HepG2 (cell line): ENCODE results near the gene CCDC142. TPM values are rescaled to one million over a fixed set of nuclear protein-coding genes. Genes with fewer than 3 reads are reported as not detected.

ENCODE experiments used
- ATAC-seq: fragments of 200-7000 bp; cut with Tn5 transposase; 3 replicates; pipeline ENCODE4 v1.9.1; 2020; ENCODE audit warnings: mild to moderate bottlenecking, moderate library complexity
- BruUV-seq: library from RNA; stranded (reverse); fragments of 400-500 nt; replicated peaks from 2 replicates; lab custom pipeline; 2021; lab: Mats Ljungman, UMichigan
- CTCF ChIA-PET: fragments of 300-600 bp; formaldehyde crosslinking; extraction: SDS; loops from one replicate; lab custom pipeline; 2021; ENCODE audit warnings: low total read pairs, inconsistent platforms, low intra/inter-chr PET ratio; lab: Yijun Ruan, JAX
- POLR2A ChIA-PET: fragments of 350-600 bp; sonication (Branson Sonifier 250); formaldehyde crosslinking; loops from one replicate; lab custom pipeline; 2020; ENCODE audit warnings: antibody characterized with exemption, inconsistent platforms; lab: Yijun Ruan, JAX
- DNase-seq: peaks from one replicate; pipeline ENCODE4 v3.0.0-alpha.2; 2015; ENCODE audit warnings: low spot score
- FAIRE-seq: peaks from 3 replicates; lab custom pipeline; 2011; peaks lifted over from hg19 to GRCh38; lab: Jason Lieb, UNC
- H2AFZ ChIP-seq: one replicate; pipeline ENCODE4 v1.6.1; 2011; ENCODE audit warnings: low read length, inconsistent platforms
- H3K27ac ChIP-seq: fragments of 300-600 bp; 3 replicates; pipeline ENCODE4 v1.8.0; 2011; ENCODE audit warnings: mixed run types, mild to moderate bottlenecking, mixed read lengths, low read length, inconsistent platforms; ENCODE audit not compliant: insufficient read depth; ENCODE audit errors: extremely low read length
- H3K27me3 ChIP-seq, 2 experiments: fragments of 200-600 bp in 1 of 2; 2 replicates in 1 of 2; 3 replicates in 1 of 2; pipeline versions ENCODE4 v1.6.0 to v1.8.0; 2011; ENCODE audit warnings: low read length in 2 of 2, mild to moderate bottlenecking in 2 of 2, moderate library complexity in 2 of 2, inconsistent platforms in 1 of 2; ENCODE audit not compliant: insufficient read depth in 2 of 2, control insufficient read depth in 1 of 2
- H3K36me3 ChIP-seq, 2 experiments: fragments of 200-600 bp in 1 of 2; replicated peaks in 1 of 2; 2 replicates in 1 of 2; 3 replicates in 1 of 2; pipeline versions ENCODE4 v1.5.1 to v1.8.0; 2011; ENCODE audit warnings: low read length in 2 of 2, inconsistent platforms in 1 of 2; ENCODE audit not compliant: insufficient read depth in 2 of 2, control insufficient read depth in 1 of 2
- H3K4me1 ChIP-seq: 2 replicates; pipeline ENCODE4 v1.5.1; 2012; ENCODE audit warnings: low read length, inconsistent platforms; ENCODE audit not compliant: insufficient read depth
- H3K4me2 ChIP-seq: 2 replicates; pipeline ENCODE4 v1.6.0; 2011; ENCODE audit warnings: low read depth, low read length, inconsistent platforms
- H3K4me3 ChIP-seq, 3 experiments: fragments of 200-600 bp in 1 of 3; sonication (generic), shearing (Covaris generic) in 1 of 3; replicated peaks in 1 of 3; 2 replicates each; pipeline ENCODE4 v1.5.1; 2011 to 2016; ENCODE audit warnings: low read length in 3 of 3, inconsistent platforms in 2 of 3, low read depth in 2 of 3, mild to moderate bottlenecking in 2 of 3, control low read depth in 1 of 3, mixed read lengths in 1 of 3; ENCODE audit not compliant: insufficient read depth in 1 of 3
- H3K79me2 ChIP-seq: one replicate; pipeline ENCODE4 v1.6.1; 2011; ENCODE audit warnings: low read length, inconsistent platforms; ENCODE audit not compliant: insufficient read depth
- H3K9ac ChIP-seq: 2 replicates; pipeline ENCODE4 v1.6.0; 2011; ENCODE audit warnings: mild to moderate bottlenecking, low read depth, low read length, inconsistent platforms; ENCODE audit not compliant: insufficient read depth
- H3K9me3 ChIP-seq: 2 replicates; pipeline ENCODE4 v1.5.1; 2012; ENCODE audit warnings: mild to moderate bottlenecking, low read length
- H4K20me1 ChIP-seq: 2 replicates; pipeline ENCODE4 v1.6.0; 2011; ENCODE audit warnings: inconsistent platforms, mild to moderate bottlenecking, low read length, moderate library complexity; ENCODE audit not compliant: insufficient read depth
- ARNTL ChIP-seq: sonication (generic); formaldehyde crosslinking; IDR thresholded peaks from 2 replicates; pipeline ENCODE4 v1.4.0; 2020; ENCODE audit warnings: mild to moderate bottlenecking, missing genetic modification reagents
- BCL6 ChIP-seq: IDR thresholded peaks from 2 replicates; pipeline ENCODE4 v1.6.1; 2016; ENCODE audit warnings: missing genetic modification reagents, missing compliant biosample characterization
- CREB3 ChIP-seq: sonication (generic); formaldehyde crosslinking; IDR thresholded peaks from 2 replicates; pipeline ENCODE4 v1.5.0; 2020; ENCODE audit warnings: missing genetic modification reagents
- DMAP1 ChIP-seq: IDR thresholded peaks from 2 replicates; pipeline ENCODE4 v1.6.1; 2016
- FOXP4 ChIP-seq: sonication (generic); formaldehyde crosslinking; IDR thresholded peaks from 2 replicates; pipeline ENCODE4 v1.4.0; 2020; ENCODE audit warnings: missing genetic modification reagents
- HHEX ChIP-seq: IDR thresholded peaks from 2 replicates; pipeline ENCODE4 v1.6.1; 2016; ENCODE audit warnings: control low read depth
- KLF16 ChIP-seq, 2 experiments: sonication (generic) in 1 of 2; formaldehyde crosslinking in 1 of 2; IDR thresholded peaks; 2 replicates each; pipeline versions ENCODE4 v1.6.1 to v1.8.0; 2016 to 2023; ENCODE audit warnings: missing genetic modification reagents in 2 of 2, missing compliant biosample characterization in 1 of 2
- MAF1 ChIP-seq: sonication (generic); formaldehyde crosslinking; IDR thresholded peaks from 2 replicates; pipeline ENCODE4 v1.5.0; 2020; ENCODE audit warnings: missing genetic modification reagents, borderline replicate concordance
- NRL ChIP-seq: sonication (generic); formaldehyde crosslinking; IDR thresholded peaks from 2 replicates; pipeline ENCODE4 v1.5.0; 2020; ENCODE audit warnings: missing genetic modification reagents, mild to moderate bottlenecking, moderate library complexity, borderline replicate concordance
- POLR2A ChIP-seq, 2 experiments: IDR thresholded peaks; 2 replicates each; pipeline ENCODE4 v1.6.1; 2011; ENCODE audit warnings: low read depth in 2 of 2, low read length in 2 of 2, mild to moderate bottlenecking in 1 of 2, moderate library complexity in 1 of 2; ENCODE audit not compliant: insufficient read depth in 1 of 2
- RAD21 ChIP-seq: fragments of 450-650 bp; formaldehyde crosslinking; IDR thresholded peaks from 2 replicates; pipeline ENCODE4 v1.5.0; 2020; ENCODE audit warnings: mild to moderate bottlenecking
- SKI ChIP-seq: fragments of 450-650 bp; IDR thresholded peaks from one replicate; pipeline ENCODE4 v1.6.1; 2018; ENCODE audit warnings: mild to moderate bottlenecking; ENCODE audit not compliant: partially characterized antibody
- SSRP1 ChIP-seq: IDR thresholded peaks from 2 replicates; pipeline ENCODE4 v1.6.1; 2016; ENCODE audit warnings: control low read depth
- STAT6 ChIP-seq: sonication (generic); formaldehyde crosslinking; IDR thresholded peaks from 2 replicates; pipeline ENCODE4 v1.4.0; 2020; ENCODE audit warnings: missing genetic modification reagents, mild to moderate bottlenecking, borderline replicate concordance
- THRA ChIP-seq: sonication (generic); formaldehyde crosslinking; IDR thresholded peaks from 2 replicates; pipeline ENCODE4 v1.4.0; 2020; ENCODE audit warnings: missing genetic modification reagents, borderline replicate concordance
- ZFP36 ChIP-seq: fragments of 150-350 bp; IDR thresholded peaks from 2 replicates; pipeline ENCODE4 v1.6.1; 2018; ENCODE audit warnings: borderline replicate concordance, low read length, low read depth; ENCODE audit not compliant: partially characterized antibody
- ZNF329 ChIP-seq: sonication (generic); formaldehyde crosslinking; IDR thresholded peaks from 2 replicates; pipeline ENCODE4 v1.9.0; 2021; ENCODE audit warnings: low read depth, mild to moderate bottlenecking, missing genetic modification reagents
- ZNF614 ChIP-seq: IDR thresholded peaks from 2 replicates; pipeline ENCODE4 v1.6.1; 2018; ENCODE audit warnings: missing biosample characterization, missing genetic modification reagents, inconsistent platforms, borderline replicate concordance
- ZNF790 ChIP-seq: sonication (generic); formaldehyde crosslinking; IDR thresholded peaks from 2 replicates; pipeline ENCODE4 v1.8.0; 2022; ENCODE audit warnings: missing genetic modification reagents, mild to moderate bottlenecking, borderline replicate concordance
- WGBS: methylation state at CpG from one replicate; pipeline ENCODE4 v1.1.6; 2017; ENCODE audit warnings: low lambda C conversion rate; 5-methylcytosine and 5-hydroxymethylcytosine counted together
- in situ Hi-C: cut with HindIII; loops from 2 replicates; pipeline ENCODE4 v1.10.0; 2017; ENCODE audit warnings: low pct_unique_long_range_greater_than_20kb; ENCODE audit not compliant: extremely low pct_ligation_motif_present
- intact Hi-C: fragments of 100-400 bp; cut with micrococcal nuclease; formaldehyde crosslinking; loops from one replicate; pipeline ENCODE4 v1.10.0; 2022; ENCODE audit not compliant: unreplicated experiment
- polyA plus RNA-seq, 8 experiments: library from polyadenylated mRNA; depleted of rRNA in 3 of 8; stranded (reverse) in 7 of 8; unstranded in 1 of 8; fragments of >200 nt; fragmentation: Illumina TruSeq in 4 of 8; extraction: Trizol in 4 of 8; gene quantifications; 2 replicates each; pipeline versions ENCODE4 v1.2.1 to v1.2.3, GENCODE V29; 2011 to 2016; ENCODE audit warnings: low read depth in 4 of 8, missing spikeins in 1 of 8, mixed read lengths in 1 of 8; ENCODE audit not compliant: insufficient read depth in 1 of 8
- total RNA-seq, 5 experiments: library from RNA; depleted of rRNA; stranded (reverse); fragments of >200 nt; fragmentation: Illumina TruSeq; extraction: Trizol; gene quantifications; 2 replicates each; pipeline ENCODE4 v1.2.3, GENCODE V29; 2016; ENCODE audit warnings: low read depth in 1 of 5

CCDC142 gene
- total and polyA plus RNA-seq, 2 of the 13 experiments (the other 11 are each of a cell fraction or from before 2014, with no cell fraction given), result 14.7 to 30.4 TPM

GRCh38 chr2:74439373-74439772 lies 43.4 kb downstream of the CCDC142 start:
- FAIRE-seq, result no peak
- Histone ChIP-seq H2AFZ (no peak overlapping the region), H3K4me3 (peak overlapping the region; percentile 76 to 94 (median 93)), H3K4me1 (peaks cover 63% of the 10 kb centered on the region), H3K79me2 (peaks cover 75% of the 10 kb centered on the region), H3K4me2 (peak overlapping the region; percentile 95), H3K9me3 (no peaks in the 10 kb centered on the region), H3K36me3 (peaks cover 25 to 49% of the 10 kb centered on the region in 2 experiments), H3K27me3 (no peaks in the 10 kb centered on the region; a peak in 1 of 5 replicates), H3K27ac (peak overlapping the region; percentile 91), H3K9ac (peak overlapping the region; percentile 91), H4K20me1 (peaks cover 50% of the 10 kb centered on the region)
- POLR2A ChIA-PET, result interaction anchor here (0.6 to 11.6 kb wide), 14 partner anchors 9 to 1404 kb away, joined by 3 to 342 read pairs (median 9); partner anchors contain the start of genes AUP1, CCDC142, HTRA2 and INO80B
- no TSS peak for BruUV-seq
- 55% methylated on average over 3 of the region's 3 CpGs for WGBS
- CTCF ChIA-PET, result no interaction called here
- DNase-seq, result no peak
- no peak for ATAC-seq
- intact Hi-C loops, result no loop called here
- in situ Hi-C loops, result no loop called here
- TF ChIP-seq BCL6 (CRISPR knock-in tag) (no peak), HHEX (CRISPR knock-in tag) (0 out of 2 replicates have a peak, but pooled peaks have one; percentile 4), NRL (no peak), POLR2A (IDR thresholded peaks at IDR 0.05; ENCODE audit: insufficient read depth in 1 of 2, low read depth in 2 of 2, low read length in 2 of 2) (peak in 1 of 2 experiments; percentile 32; a peak in 1 of 4 replicates), ARNTL (CRISPR knock-in tag) (no peak), ZNF329 (CRISPR knock-in tag) (no peak), SSRP1 (CRISPR knock-in tag) (no peak), ZFP36 (no peak), FOXP4 (CRISPR knock-in tag) (0 out of 2 replicates have a peak, but pooled peaks have one; percentile 7), MAF1 (CRISPR knock-in tag) (0 out of 2 replicates have a peak, but pooled peaks have one; percentile 59), RAD21 (CRISPR knock-in tag) (no peak), CREB3 (no peak), STAT6 (CRISPR knock-in tag) (no peak), ZNF614 (CRISPR knock-in tag) (no peak), KLF16 (CRISPR knock-in tag; IDR thresholded peaks at IDR 0.05) (0 out of 4 replicates have a peak, but pooled peaks of 1 of the 2 experiments have one; percentile 41), ZNF790 (CRISPR knock-in tag) (0 out of 2 replicates have a peak, but pooled peaks have one; percentile 25), THRA (no peak), SKI (no peak), DMAP1 (no peak)
